ENCODE data around the gene HECTD4.

- no peak for TF ChIP-seq EZH2 (IDR thresholded peaks at IDR 0.05; ENCODE audit: low read depth)
- no peak for TF ChIP-seq CTCF (conservative IDR thresholded peaks at IDR 0.05)
These were observed 28.8 kb downstream of the HECTD4 start for GRCh38 chr12:112353393-112353792.

Measured in PC-9 (cell line).